ENCODE results near the gene CLEC16A.

Gene CLEC16A, protein sequence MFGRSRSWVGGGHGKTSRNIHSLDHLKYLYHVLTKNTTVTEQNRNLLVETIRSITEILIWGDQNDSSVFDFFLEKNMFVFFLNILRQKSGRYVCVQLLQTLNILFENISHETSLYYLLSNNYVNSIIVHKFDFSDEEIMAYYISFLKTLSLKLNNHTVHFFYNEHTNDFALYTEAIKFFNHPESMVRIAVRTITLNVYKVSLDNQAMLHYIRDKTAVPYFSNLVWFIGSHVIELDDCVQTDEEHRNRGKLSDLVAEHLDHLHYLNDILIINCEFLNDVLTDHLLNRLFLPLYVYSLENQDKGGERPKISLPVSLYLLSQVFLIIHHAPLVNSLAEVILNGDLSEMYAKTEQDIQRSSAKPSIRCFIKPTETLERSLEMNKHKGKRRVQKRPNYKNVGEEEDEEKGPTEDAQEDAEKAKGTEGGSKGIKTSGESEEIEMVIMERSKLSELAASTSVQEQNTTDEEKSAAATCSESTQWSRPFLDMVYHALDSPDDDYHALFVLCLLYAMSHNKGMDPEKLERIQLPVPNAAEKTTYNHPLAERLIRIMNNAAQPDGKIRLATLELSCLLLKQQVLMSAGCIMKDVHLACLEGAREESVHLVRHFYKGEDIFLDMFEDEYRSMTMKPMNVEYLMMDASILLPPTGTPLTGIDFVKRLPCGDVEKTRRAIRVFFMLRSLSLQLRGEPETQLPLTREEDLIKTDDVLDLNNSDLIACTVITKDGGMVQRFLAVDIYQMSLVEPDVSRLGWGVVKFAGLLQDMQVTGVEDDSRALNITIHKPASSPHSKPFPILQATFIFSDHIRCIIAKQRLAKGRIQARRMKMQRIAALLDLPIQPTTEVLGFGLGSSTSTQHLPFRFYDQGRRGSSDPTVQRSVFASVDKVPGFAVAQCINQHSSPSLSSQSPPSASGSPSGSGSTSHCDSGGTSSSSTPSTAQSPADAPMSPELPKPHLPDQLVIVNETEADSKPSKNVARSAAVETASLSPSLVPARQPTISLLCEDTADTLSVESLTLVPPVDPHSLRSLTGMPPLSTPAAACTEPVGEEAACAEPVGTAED

DNA sequence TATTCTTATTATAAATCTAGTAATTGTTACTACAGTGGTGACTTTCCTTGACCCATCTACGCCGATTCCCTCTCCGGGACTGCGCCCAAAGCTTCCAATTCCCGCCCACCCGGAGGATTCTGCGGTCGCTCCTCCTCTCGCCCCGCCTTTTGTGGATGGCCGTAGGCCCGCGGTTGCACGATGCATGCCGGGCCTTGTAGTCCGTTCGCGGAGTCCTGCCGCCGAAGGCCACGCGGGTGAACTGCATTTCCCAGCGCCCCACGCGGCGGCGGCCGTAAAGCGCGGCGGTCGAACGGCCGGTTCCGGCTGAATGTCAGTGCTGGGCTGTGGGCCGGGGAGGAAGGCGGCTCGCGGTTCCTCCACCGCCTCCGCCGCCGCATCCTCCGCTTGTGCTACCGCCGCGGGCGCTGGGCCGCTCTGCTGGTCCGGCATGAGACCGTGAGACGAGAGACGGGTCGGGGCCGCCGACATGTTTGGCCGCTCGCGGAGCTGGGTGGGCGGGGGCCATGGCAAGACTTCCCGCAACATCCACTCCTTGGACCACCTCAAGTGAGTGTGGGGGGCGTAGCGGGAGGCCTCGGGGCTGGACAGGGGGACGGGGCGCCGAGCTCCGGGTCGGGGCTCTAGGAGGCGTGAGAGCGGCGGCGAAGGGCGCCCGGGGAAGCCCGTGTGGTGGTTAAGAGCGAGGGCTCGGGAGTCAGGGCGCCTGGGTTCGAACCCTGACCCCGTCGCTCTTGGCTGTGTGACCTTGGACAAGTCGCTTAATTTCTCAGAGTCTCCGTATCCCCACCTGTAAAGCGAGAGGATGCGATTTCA lies at the start of gene CLEC16A:
Gene CLEC16A, plus strand, starts transcription at position 316 of the 816 bp plus-strand sequence. Its CDS starts 154 bp downstream, at position 470.
- DNase-seq (ENCODE audit: low spot score) = peak; percentile 97

DNA sequence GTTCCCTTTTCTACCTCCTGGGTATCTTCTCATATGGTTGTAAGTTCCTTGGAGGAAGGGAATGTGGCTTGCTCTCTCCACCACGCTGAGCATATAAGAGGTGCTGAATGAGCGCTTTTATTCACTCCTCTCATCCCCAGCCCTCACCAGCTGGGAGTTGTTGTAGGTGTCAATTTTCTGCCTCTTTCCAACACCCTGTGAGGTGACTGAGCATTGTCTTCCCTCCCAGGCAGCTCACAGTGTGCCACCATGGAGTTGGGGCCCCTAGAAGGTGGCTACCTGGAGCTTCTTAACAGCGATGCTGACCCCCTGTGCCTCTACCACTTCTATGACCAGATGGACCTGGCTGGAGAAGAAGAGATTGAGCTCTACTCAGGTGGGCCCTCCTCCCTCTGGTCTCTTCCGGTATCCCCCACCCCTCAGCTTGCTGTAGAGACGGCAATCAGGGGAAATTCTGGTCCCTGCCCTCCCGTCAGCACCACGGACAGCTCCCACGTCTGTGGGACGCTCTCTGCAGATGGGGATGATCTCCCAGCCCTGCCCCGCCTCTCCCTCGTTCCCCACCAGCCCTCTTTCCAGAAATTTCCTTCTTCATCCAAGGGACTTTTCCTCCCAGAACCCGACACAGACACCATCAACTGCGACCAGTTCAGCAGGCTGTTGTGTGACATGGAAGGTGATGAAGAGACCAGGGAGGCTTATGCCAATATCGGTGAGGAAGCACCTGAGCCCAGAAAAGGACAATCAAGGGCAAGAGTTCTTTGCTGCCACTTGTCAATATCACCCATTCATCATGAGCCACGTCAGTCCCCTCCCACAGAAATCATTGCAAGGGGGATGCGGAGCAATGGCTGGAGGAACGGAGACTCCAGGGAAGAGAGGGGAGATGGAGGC lies 49.1 kb upstream of the CLEC16A start:
- peak; percentile 79 for DNase-seq (ENCODE audit: low spot score)

DNA sequence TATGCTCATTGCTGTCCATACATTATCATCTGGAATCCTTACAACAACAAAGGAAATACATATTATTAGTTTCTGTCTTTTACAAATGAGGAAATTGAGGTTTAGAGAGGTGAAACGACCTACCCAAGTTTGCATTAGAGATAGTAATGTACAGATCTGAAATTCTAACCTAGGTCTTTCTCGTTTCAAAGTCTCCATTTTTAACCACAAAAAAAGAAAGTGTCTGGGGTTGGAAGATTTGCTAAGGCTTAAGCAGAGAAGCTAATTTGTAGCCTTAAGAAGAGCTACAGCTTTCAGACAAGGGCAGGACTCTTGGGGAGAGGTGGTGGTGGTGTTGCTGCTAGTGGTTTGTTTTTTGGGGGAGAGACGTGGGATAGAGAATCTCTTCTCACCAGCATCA lies 48.2 kb upstream of the CLEC16A start:
- no peak for DNase-seq (ENCODE audit: low spot score)

DNA sequence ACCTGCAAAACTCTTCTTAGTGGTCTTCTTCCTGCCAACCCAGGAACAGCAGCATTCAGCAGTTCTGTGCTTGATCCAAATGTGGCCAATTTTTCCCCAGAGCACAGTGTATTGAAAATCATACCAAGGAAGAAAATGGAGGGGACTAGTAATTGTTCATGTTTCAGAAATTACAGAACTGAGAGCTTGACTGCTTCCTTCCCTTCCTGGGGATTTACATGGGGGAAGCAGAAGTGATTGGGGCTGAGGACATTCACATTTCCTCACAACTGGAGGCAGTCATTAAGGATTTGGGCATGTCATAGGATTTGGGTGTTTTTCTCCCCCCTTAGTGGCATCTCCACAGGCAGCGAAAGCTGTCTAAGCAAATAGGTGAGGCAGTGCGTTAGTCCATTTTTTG lies 47.6 kb upstream of the CLEC16A start:
- DNase-seq (ENCODE audit: low spot score) = no peak

DNA sequence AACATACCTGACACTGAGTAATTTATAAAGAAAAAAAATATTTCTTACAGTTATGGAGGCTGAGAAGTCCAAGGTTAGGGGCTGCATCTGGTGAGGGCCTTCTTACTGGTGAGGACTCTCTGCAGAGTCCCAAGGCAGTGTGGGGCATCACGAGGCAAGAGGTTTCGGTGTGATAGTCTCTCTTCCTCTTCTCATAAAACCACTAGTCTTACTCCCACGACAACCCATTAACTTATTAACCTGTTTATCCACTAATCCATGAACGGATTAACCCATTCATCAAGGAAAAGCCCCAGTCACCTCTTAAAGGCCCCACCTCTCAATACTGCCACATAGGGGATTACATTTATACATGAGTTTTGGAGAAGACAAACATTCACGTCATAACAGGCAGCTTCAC lies 47.2 kb upstream of the CLEC16A start:
- no peak for DNase-seq (ENCODE audit: low spot score)

DNA sequence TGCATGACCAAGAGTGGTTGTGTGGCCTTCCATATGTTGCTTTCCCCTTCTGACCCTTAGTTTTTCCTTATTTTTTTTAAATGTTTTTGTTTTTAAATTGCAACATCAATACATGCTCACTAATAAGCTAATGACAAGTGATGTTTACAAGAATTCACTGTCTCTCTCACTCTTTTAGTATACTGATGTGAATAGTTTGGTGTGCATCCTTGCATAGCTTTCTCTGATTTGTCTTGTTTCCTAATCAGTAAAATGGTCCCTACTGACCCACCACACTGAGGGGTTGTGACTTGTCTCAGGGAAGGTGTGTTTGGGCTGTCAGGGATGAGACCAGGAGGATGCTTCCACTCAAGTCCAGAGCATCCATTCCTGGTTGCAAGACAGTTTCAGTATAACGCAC lies 41.4 kb upstream of the CLEC16A start:
- no peak for DNase-seq (ENCODE audit: low spot score)

DNA sequence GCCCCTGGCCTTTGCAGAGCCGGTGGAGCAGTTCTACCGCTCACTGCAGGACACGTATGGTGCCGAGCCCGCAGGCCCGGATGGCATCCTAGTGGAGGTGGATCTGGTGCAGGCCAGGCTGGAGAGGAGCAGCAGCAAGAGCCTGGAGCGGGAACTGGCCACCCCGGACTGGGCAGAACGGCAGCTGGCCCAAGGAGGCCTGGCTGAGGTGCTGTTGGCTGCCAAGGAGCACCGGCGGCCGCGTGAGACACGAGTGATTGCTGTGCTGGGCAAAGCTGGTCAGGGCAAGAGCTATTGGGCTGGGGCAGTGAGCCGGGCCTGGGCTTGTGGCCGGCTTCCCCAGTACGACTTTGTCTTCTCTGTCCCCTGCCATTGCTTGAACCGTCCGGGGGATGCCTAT lies 37.9 kb upstream of the CLEC16A start:
- DNase-seq (ENCODE audit: low spot score) = no peak

DNA sequence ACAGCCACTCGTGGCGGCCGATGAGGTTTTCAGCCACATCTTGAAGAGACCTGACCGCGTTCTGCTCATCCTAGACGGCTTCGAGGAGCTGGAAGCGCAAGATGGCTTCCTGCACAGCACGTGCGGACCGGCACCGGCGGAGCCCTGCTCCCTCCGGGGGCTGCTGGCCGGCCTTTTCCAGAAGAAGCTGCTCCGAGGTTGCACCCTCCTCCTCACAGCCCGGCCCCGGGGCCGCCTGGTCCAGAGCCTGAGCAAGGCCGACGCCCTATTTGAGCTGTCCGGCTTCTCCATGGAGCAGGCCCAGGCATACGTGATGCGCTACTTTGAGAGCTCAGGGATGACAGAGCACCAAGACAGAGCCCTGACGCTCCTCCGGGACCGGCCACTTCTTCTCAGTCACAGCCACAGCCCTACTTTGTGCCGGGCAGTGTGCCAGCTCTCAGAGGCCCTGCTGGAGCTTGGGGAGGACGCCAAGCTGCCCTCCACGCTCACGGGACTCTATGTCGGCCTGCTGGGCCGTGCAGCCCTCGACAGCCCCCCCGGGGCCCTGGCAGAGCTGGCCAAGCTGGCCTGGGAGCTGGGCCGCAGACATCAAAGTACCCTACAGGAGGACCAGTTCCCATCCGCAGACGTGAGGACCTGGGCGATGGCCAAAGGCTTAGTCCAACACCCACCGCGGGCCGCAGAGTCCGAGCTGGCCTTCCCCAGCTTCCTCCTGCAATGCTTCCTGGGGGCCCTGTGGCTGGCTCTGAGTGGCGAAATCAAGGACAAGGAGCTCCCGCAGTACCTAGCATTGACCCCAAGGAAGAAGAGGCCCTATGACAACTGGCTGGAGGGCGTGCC lies 37.2 kb upstream of the CLEC16A start:
- no peak for DNase-seq (ENCODE audit: low spot score)

DNA sequence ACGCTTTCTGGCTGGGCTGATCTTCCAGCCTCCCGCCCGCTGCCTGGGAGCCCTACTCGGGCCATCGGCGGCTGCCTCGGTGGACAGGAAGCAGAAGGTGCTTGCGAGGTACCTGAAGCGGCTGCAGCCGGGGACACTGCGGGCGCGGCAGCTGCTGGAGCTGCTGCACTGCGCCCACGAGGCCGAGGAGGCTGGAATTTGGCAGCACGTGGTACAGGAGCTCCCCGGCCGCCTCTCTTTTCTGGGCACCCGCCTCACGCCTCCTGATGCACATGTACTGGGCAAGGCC lies 36.7 kb upstream of the CLEC16A start:
- no peak for DNase-seq (ENCODE audit: low spot score)

DNA sequence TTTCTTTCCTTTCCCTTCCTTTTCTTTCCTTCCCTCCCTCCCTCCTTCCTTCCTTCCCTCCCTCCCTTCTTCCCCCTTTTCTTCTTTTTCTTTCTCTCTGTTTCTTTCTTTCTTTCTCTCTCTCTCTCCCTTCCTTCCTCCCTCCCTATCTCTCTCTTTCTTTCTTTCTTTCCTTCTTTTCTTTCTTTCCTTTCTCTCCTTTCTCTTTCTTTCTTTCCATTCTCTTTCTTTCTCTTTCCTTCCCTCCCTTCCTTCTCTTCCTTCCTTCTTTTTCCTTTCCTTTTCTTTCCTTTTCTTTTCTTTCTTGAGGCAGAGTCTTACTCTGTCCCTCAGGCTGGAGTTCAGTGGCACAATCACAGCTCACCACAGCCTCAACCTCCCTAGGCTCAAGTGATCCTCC lies 33.1 kb upstream of the CLEC16A start:
- no peak for DNase-seq (ENCODE audit: low spot score)

DNA sequence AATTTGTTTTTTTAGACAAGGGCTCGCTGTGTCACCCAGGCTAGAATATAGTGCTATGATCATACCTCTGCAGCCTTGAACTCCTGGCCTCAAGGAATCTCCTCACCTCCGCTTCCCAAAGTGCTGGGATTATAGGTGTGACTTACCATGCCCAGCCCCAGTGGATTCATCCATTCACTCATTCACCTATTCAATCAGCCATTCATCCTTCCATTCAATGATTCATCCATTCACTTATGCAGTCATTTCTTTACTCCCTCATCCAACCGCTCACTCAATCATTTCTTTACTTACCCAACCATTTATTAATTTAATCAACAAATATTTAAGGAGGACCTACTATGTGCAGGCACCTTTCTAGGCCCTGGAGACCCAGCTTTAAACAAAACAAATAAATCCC lies 27.8 kb upstream of the CLEC16A start:
- no peak for DNase-seq (ENCODE audit: low spot score)

DNA sequence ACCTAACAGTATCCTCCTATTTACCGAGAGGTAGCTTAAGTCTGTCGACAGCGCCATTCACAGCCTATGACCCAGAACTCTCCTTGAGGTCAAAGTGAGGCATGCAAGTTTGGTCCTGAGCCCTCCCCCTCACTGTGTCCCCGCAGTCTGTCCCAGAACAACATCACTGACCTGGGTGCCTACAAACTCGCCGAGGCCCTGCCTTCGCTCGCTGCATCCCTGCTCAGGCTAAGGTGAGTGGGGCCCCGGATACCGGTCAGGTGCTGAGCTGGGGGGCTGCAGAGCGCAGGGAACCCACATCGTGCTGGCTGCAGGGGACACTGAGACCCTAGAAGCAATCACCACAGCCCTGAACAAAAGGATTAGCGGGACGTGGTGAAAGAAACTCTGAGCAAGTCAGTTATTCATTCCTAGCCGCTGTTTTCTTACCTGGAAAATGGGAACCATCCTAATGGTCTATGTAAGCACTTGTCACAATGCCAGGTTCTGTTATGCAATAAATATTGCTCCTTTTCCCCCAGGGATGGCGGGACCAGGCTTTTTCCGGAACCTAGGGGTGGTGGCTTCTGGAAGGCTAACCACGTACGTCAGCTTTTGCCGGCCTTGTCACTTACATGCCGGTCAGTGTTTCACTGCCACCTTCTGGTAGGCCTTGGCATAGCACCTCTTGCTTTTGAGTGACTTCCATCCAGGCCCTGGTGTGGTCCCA lies 25.9 kb upstream of the CLEC16A start:
- peak; percentile 93 for DNase-seq (ENCODE audit: low spot score)

DNA sequence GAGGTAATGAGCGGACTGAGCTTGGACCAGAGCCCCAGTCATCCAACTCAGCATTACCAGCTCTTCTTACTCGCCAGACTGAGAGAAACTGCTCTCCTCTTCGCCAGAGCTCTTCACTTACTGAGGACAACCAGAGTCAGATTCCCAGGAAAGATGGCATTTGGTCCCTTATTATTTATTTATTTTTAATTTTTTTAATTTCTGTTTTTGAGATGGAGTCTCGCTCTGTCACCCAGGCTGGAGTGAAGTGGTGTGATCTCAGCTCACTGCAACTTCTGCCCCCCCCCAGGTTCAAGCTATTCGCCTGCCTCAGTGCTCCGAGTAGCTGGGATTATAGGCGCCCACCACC lies 25.4 kb upstream of the CLEC16A start:
- DNase-seq (ENCODE audit: low spot score) = no peak

DNA sequence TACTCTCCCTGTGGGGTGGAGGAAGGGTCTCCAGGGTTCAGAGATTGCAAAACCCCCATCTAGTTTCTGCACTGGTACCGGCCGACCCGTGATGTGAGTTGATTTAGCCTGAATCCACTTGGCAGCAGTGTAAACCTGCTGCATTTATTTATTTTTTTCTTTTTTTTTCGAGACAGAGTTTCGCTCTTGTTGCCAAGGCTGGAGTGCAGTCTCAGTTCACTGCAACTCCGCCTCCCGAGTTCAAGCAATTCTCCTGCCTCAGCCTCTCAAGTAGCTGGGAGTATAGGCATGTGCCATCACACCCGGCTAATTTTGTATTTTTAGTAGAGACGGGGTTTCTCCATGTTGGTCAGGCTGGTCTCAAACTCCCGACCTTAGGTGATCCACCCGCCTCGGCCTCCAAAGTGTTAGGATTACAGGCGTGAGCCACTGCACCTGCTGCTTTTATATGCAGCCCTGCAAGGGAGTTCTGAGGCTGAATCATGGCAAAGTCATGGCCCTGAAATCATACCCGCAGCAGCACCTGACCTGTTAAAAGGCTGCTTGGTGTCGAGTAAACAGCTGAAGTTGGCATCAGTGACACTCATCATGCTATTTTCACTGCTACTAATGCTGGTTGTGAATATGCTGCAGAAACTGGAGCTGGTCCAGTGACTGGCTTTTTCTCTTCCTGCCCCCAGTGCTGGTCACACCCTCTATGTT lies 23.5 kb upstream of the CLEC16A start:
- no peak for DNase-seq (ENCODE audit: low spot score)

DNA sequence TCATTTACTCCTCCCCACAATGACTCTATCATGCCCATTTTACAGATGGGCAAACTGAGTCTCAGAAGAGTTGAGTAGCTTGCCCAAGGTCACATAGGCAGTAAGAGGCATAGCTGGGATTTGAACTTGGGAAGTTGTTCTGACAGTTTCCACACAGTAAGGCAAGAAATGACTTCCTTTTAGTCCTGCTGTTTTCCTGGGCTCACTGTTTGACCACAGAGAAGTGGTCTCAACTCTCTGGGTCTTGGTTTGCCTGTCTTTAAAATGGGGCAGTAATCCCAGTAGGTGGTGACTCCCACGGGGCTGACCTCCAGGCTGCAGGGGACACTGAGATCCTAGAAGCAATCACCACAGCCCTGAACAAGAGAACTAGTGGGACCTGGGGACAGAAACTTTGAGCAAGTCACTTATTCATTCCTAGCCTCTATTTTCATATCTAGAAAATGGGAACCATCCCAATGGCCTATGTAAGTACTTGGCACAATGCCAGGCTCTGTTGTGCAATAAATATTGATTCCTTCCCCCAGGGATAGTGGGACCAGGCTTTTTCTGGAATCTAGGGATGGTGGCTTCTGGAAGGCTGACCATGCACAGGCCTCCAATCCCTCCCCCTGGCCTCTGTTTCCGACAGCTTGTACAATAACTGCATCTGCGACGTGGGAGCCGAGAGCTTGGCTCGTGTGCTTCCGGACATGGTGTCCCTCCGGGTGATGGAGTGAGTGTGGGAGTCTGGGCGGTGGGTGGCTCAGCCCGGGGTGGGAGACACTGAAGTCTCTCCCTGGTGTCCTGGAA lies 22.6 kb upstream of the CLEC16A start:
- DNase-seq (ENCODE audit: low spot score) = no peak

DNA sequence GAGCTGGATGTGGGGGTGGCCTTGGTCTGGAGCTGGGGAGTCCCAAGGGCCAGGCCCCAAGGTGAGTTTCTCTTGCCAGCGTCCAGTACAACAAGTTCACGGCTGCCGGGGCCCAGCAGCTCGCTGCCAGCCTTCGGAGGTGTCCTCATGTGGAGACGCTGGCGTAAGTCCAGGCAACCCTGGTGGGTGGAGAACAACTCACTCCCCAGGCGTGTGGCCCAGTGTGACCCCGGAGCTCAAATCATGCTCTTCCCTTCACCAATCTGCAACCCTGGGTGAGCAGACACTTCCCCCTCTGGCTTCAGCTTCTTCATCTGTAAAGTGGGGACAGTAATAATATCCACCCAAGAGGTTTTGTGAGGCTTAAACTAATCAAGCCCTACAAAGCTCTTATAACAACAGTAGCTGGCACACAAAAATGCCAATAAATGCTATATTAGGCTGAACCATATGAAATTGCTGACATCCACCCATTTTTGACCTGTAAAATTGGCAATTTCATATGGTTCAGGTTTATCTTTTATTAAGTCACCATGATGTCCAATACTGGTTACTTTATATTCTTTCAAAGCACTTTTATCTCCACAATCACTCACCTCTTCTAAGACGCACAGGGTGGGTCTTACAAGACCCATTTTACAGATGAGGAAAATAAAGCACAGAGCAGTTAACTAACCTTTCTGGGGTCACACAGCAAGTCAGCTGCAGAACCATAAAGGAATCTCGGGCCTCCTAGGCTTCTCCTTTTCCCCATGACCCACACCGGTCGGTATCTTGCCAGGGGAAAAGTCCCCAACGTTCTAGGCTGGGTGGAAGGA lies 21.8 kb upstream of the CLEC16A start:
- DNase-seq (ENCODE audit: low spot score) = peak; percentile 38

DNA sequence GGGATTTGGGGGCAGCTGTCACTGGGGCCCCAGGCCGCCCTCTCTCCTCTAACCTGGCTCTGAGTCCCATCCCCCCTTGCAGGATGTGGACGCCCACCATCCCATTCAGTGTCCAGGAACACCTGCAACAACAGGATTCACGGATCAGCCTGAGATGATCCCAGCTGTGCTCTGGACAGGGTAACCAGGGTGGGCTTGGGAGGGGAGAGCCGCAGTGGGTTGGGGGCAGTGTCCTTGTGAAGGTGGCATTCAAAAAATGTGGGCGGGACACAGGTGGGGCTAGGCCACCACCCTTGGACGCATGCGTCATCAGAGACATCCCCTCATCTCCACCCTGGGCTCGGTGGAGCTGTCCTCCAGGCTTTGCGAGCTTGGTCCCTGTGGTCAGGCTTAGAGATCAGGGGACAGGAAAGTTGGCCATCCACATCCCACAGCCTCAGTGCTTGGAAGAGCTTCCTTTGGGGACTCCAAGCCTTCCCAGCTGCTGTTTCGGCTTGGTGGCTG lies 21.2 kb upstream of the CLEC16A start:
- DNase-seq (ENCODE audit: low spot score) = no peak
